ENCODE data around the gene CR1. TPM values are rescaled to one million over a fixed set of nuclear protein-coding genes. Genes with fewer than 3 reads are reported as not detected.

CR1 gene
- total RNA-seq, 4 donors from 2014 or later: 6.8 to 28.4 (median 18.2) TPM

DNA sequence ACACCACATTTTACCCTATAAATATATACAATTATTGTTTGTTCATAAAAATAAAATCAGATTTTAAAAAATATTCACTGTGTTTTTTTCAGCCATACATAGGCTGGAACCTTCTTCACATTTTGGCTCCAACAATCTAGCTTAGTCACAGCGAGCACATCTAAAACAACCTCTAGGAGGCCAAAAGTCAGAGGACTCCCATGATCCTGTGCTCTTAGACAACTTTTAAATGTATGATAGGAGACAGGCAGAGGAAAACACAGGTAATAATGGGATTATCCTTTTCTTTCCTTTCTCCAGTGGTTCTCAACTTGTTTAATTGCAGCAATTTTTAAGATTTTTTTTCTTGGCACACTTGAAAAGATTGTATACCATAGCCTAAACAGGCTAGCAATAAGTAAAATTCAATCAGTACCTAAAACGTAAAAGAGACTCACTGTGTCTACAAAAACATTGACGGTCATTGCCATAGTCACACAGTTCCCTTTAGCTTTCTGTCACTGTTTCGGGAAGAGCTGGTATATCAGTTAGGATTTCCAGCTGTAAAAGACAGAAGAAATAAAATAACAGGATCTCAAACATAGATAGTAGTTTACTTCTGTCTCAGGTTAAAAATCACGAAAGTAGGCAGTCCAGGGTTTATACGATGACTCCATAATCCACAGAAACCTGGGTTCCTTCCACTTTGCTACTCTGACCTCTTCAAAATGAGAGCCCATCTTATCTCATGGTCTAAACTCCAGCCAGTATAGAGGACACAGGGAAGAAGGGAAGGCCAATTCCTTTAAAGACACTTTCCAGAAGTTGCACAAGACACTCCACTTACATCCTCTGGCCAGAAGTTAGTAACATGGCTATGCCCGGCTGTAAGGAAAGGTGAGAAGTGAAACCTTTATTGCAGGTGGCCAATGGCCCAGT, 109.7 kb downstream of the CR1 start:
- TF ChIP-seq, protein P1, sequence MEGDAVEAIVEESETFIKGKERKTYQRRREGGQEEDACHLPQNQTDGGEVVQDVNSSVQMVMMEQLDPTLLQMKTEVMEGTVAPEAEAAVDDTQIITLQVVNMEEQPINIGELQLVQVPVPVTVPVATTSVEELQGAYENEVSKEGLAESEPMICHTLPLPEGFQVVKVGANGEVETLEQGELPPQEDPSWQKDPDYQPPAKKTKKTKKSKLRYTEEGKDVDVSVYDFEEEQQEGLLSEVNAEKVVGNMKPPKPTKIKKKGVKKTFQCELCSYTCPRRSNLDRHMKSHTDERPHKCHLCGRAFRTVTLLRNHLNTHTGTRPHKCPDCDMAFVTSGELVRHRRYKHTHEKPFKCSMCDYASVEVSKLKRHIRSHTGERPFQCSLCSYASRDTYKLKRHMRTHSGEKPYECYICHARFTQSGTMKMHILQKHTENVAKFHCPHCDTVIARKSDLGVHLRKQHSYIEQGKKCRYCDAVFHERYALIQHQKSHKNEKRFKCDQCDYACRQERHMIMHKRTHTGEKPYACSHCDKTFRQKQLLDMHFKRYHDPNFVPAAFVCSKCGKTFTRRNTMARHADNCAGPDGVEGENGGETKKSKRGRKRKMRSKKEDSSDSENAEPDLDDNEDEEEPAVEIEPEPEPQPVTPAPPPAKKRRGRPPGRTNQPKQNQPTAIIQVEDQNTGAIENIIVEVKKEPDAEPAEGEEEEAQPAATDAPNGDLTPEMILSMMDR (IDR thresholded peaks at IDR 0.05; ENCODE audit: low read depth): no peak

DNA sequence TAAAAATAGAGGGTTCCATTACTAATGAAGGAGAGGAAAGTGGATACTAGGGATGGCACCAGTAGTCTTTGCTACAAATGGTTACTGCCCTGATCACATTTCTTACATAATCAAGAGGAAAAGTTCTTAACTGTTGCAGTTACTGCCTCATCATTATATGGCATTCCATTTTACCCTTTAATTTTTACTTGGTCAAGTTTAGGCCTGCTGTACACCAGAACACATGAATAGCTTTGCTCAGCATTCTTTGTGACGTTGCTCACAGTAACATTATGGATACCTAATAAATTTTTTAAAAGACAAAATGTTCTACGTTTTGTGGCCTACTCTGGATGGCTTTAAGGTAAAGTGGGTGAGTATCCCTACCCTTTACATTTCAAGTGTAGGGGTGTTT, 110.4 kb downstream of the CR1 start:
- TF ChIP-seq, protein P1 (IDR thresholded peaks at IDR 0.05; ENCODE audit: low read depth): no peak

DNA sequence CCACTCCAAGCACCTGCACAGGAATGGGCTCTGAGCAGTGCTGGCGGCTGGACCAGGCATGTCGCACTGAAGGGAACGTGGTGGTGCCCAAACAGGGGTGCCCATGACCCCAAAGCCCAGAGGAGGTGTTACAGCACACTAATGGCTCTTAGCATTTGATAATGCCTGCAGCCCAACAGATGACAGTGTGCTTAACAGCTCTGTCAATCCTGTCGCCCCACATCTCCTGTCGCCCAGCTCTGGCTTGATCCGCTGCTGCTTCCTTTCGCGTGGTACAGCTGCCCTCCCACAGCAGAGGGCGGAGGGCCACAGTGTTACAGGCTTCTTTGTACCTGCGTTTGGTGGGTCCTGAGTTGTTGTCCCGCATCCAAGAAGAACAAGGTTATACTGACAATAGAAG, 116.8 kb downstream of the CR1 start:
- TF ChIP-seq, protein P1 (IDR thresholded peaks at IDR 0.05; ENCODE audit: low read depth): no peak

DNA sequence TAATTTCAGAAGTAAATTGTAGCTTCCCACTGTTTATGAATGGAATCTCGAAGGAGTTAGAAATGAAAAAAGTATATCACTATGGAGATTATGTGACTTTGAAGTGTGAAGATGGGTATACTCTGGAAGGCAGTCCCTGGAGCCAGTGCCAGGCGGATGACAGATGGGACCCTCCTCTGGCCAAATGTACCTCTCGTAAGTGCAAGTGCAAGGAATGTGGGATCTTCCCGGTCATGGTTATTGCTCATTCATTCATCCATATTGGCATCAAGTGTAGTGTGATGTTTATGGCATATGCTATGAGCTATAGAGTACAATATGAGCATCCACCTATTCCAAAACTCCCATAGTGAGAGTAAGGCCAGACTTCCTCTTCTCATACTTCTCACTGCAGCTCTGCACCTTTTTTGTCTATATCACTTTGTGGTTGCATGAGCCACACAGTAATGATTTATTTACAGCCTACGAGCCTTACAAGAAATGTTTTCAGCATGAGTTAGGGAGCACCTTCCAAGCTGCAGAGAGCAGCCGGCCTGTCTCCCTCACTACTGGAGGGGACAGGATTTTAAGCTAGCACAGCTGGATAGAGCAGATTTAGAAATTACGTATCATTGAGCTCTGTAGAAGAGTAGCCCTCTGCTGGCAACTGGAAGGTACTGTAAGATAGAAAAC, 124.0 kb downstream of the CR1 start:
- TF ChIP-seq, protein P1 (IDR thresholded peaks at IDR 0.05; ENCODE audit: low read depth): no peak

DNA sequence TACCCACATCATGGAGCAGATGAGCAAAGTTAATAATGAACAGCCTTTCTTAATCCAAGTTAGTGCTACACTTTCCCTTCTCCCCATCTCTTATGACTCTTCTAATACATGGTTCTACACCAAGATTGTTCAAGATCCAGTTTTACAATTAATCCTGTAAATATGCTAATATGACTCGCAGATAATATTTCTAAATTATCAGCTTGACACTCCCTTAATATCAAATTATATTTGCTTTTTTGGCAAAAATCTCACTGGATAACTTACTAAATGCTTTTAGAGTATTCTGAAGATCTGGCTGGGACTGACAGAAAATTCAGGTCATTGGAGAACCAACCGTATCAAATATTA, 124.6 kb downstream of the CR1 start:
- TF ChIP-seq, protein P1 (IDR thresholded peaks at IDR 0.05; ENCODE audit: low read depth): no peak

DNA sequence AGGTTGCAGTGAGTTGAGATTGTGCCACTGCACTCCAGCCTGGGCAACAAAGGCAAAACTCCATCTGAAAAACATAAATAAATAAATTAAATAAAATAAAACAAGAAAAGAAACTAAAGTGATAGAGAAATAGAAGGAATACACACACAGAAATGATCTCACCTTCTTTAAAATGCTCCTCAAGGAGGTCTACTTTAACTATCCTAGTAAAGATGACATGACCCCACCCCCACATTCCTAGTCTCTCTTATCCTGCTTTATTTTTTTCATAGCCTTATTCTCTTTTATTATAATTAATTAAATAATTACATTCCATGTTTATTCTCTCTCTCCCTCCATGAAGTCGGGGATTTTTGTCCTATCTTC, 131.0 kb downstream of the CR1 start:
- TF ChIP-seq, protein P1 (IDR thresholded peaks at IDR 0.05; ENCODE audit: low read depth): no peak

DNA sequence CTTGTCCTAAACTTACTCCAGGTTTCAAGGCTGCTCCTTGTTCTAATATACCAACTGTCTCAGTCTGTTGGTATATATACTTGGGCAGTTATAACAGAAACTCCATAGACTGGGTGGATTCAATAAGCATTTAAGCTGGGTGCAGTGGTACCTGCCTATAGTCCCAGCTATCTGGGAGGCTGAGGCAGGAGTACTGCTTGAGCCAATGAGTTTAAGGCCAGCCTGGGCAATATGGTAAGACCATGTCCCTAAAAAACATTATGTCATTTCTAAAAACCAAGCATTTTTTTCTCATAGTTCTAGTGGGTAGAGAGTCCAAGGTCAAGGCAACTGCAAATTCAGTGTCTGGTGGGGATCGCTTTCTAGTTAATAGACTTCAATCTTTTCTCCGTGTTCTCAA, 131.5 kb downstream of the CR1 start:
- TF ChIP-seq, protein P1 (IDR thresholded peaks at IDR 0.05; ENCODE audit: low read depth): no peak
